Pancreas (tissue), 10 donors: ENCODE results near the gene RMRP. TPM values are rescaled to one million over a fixed set of nuclear protein-coding genes. Genes with fewer than 3 reads are reported as not detected.
A peak's percentile ranks its signal among the peaks of the same experiment; 100 is the strongest.

ENCODE experiments used
- ATAC-seq, 4 donors: fragments of 200-7000 bp; cut with Tn5 transposase; one replicate each; pipeline versions ENCODE4 v1.8.0 to v1.9.1; 2020; ENCODE audit warnings: mild to moderate bottlenecking in 4 of 4, moderate library complexity in 4 of 4
- DNase-seq, 6 donors: peaks; one replicate each; pipeline ENCODE4 v3.0.0-alpha.2; 2020
- FAIRE-seq: peaks from 2 replicates; lab custom pipeline; 2012; peaks lifted over from hg19 to GRCh38; lab: Jason Lieb, UNC
- H3K27ac ChIP-seq, 4 donors: fragments of 200-600 bp; sonication (generic); 1 replicate in 3 of 4; 2 replicates in 1 of 4; pipeline versions ENCODE4 v1.5.0 to v1.8.0; 2020
- H3K27me3 ChIP-seq, 4 donors: fragments of 200-600 bp; one replicate each; pipeline ENCODE4 v1.8.0; 2021
- H3K36me3 ChIP-seq, 3 donors: fragments of 200-600 bp; sonication (generic) in 1 of 3; one replicate each; pipeline versions ENCODE4 v1.5.0 to v1.8.0; 2020 to 2021
- H3K4me1 ChIP-seq, 3 donors: fragments of 200-600 bp; one replicate each; pipeline ENCODE4 v1.8.0; 2021
- H3K4me3 ChIP-seq, 4 donors: fragments of 200-600 bp; sonication (generic) in 2 of 4; one replicate each; pipeline versions ENCODE4 v1.5.0 to v1.8.0; 2020 to 2021
- H3K9me3 ChIP-seq, 4 donors: fragments of 200-600 bp; one replicate each; pipeline ENCODE4 v1.8.0; 2021
- WGBS, 2 donors: extraction: QIAGEN DNeasy Blood & Tissue Kit; methylation state at CpG; one replicate each; pipeline ENCODE4 v1.1.7; 2013; 5-methylcytosine and 5-hydroxymethylcytosine counted together
- intact Hi-C, 3 donors: fragments of 100-400 bp; cut with DNase I; formaldehyde crosslinking; loops; one replicate each; pipeline versions ENCODE4 v1.11.1 to v1.14.2; 2022
- polyA plus RNA-seq, 2 donors: library from polyadenylated mRNA; stranded (reverse); fragments of 200-250 nt; gene quantifications; one replicate each; pipeline ENCODE4 v1.2.3, GENCODE V29; 2013
- total RNA-seq, 6 donors: library from RNA; stranded (reverse); fragmentation: NEBNext Ultra II Directional in 4 of 6; extraction: Animal tissue kit (Norgen Biotek cat#: 25700) in 4 of 6; gene quantifications; one replicate each; pipeline versions ENCODE4 v1.2.1 to v1.2.4, GENCODE V29; 2021 to 2023
- TF ChIP-seq, protein P1 (sequence below), 4 donors: fragments of 200-600 bp; sonication (generic) in 3 of 4; IDR thresholded peaks; one replicate each; pipeline versions ENCODE4 v1.5.0 to v1.8.0; 2021; ENCODE audit warnings: antibody characterized with exemption in 4 of 4
- donor health status: healthy with polysubstance abuse.
- donor health status: DM: no; HTN: no; CAD: no; lungs with moderate emphysema.
- donor health status: DM: no; HTN: no; CAD: no.
- donor health status: control.
- donor health status: control.
- donor health status: Bipolar disorder and iron deficiency.
- donor health status: DM: yes; HTN: yes; CAD: no.
- donor health status: DM: no; HTN: no; CAD: no.
- donor health status: DM: no; HTN: no; CAD: no.
- donor health status: DM: yes; HTN: yes; CAD: no.

RMRP gene
- total and polyA plus RNA-seq, 8 donors = 80.5 to 15,171 (median 9,544) TPM

DNA sequence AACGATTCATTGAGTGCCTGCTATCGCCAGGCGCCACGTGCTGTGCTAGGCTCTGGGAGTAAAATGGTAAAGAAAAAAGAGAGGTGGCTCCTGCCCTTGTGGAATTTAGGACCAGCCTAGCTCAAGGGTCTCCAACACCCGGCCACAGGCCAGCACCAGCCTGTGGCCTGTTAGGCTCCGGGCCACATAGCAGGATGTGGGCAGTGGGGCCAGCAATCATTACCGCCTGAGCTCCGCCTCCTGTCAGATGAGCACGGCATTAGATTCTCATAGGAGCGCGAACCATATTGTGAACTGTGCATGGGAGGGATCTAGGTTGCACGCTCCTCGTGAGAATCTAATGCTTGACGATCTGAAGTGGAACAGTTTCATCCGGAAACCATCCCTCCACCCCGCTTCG is 1.5 kb downstream of the RMRP start:
- H3K9me3 ChIP-seq = no peaks in the 10 kb centered on the region
- intact Hi-C loops = no loop called here
- H3K36me3 ChIP-seq = no peaks in the 10 kb centered on the region
- TF ChIP-seq, protein P1, sequence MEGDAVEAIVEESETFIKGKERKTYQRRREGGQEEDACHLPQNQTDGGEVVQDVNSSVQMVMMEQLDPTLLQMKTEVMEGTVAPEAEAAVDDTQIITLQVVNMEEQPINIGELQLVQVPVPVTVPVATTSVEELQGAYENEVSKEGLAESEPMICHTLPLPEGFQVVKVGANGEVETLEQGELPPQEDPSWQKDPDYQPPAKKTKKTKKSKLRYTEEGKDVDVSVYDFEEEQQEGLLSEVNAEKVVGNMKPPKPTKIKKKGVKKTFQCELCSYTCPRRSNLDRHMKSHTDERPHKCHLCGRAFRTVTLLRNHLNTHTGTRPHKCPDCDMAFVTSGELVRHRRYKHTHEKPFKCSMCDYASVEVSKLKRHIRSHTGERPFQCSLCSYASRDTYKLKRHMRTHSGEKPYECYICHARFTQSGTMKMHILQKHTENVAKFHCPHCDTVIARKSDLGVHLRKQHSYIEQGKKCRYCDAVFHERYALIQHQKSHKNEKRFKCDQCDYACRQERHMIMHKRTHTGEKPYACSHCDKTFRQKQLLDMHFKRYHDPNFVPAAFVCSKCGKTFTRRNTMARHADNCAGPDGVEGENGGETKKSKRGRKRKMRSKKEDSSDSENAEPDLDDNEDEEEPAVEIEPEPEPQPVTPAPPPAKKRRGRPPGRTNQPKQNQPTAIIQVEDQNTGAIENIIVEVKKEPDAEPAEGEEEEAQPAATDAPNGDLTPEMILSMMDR (IDR thresholded peaks at IDR 0.05) = no peak
- peaks cover 20 to 41% (median 23%) of the 10 kb centered on the region in 3 donors for H3K4me1 ChIP-seq
- H3K27me3 ChIP-seq = no peaks in the 10 kb centered on the region
- ATAC-seq = no peak
- 83 to 85% methylated on average over 17 of the region's 17 CpGs for WGBS, 2 donors
- no peak for FAIRE-seq
- H3K27ac ChIP-seq = no peak overlapping the region
- DNase-seq = no peak
- no peak overlapping the region for H3K4me3 ChIP-seq

DNA sequence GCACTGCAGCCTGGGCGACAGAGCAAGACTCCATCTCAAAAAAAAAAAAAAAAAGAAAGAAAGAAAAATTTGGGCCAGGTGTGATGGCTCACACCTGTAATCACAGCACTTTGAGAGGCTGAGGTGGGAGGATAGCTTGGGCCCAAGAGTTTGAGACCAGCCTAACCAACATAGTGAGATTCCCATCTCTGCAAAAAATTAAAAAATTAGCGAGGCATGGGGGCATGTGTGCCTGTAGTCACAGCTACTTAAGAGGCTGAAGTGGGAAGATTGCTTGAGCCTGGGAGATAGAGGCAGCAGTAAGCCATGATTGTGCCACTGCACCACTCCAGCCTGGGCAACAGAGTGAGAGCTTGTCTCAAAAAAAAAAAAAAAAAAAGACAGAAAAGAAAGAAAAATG is 4.2 kb downstream of the RMRP start:
- no peak overlapping the region for H3K27ac ChIP-seq
- H3K36me3 ChIP-seq = no peaks in the 10 kb centered on the region
- intact Hi-C loops = no loop called here
- H3K4me1 ChIP-seq = peaks cover 0 to 18% (median 5%) of the 10 kb centered on the region in 3 donors
- no peaks in the 10 kb centered on the region for H3K9me3 ChIP-seq
- TF ChIP-seq, protein P1 (IDR thresholded peaks at IDR 0.05) = no peak
- no peaks in the 10 kb centered on the region for H3K27me3 ChIP-seq
- ATAC-seq (no peak), DNase-seq (no peak), FAIRE-seq (no peak)
- no peak overlapping the region for H3K4me3 ChIP-seq
- 92 to 93% methylated on average over 2 of the region's 2 CpGs for WGBS, 2 donors

DNA sequence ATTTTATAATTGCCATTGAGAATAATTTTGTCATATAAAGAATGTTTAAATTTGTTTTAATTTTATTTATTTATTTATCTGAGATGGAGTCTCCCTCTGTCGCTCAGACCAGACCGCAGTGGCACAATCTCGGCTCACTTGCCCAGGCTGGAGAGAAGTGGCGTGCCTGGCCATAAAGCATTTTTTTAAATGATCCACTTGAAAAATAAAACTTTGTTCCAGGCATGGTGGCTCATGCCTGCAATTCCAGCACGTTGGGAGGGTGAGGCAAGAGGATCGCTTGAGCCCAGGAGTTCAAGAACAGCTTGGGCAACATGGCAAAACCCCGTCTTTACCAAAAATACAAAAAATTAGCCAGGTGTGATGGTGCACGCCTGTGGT is 5.0 kb downstream of the RMRP start:
- no peak for DNase-seq
- no peaks in the 10 kb centered on the region for H3K9me3 ChIP-seq

DNA sequence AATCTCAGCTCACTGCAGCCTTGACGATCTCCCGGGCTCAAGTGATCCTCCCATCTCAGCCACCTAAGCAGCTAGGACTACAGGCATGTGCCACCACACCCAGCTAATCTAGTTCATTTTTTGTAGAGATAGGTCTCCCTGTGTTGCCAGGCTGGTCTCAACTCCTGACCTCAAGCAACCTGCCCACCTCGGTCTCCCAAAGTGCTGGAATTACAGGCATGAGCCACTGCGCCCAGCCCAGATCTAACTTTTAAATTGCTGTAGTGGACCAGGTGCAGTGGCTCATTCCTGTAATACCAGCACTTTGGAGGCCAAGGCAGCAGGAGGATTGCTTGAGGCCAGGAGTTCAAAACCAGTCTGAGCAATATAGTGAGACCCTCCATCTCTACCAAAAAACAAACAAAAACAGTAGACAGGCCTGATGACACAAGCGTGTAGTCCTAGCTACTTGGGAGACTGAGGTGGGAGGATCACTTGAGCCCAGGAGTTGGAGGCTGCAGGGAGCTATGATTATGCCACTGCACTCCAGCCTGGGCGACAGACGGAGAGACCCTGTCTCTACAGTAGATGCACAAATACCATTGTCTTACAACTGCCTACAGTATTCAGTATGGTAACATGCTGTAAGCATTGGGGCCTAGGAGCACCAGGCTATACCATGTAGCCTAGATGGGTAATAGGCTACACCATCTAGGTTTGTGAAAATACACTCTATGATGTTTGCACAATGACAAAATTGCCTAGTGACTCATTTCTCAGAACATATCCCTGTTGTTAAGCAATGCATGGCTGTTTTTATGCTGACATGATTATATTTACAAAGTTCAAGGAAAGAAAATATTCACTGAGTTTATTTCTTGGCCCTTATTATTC is 5.6 kb downstream of the RMRP start:
- Histone ChIP-seq H3K4me1 (peaks cover 0 to 18% (median 2%) of the 10 kb centered on the region in 3 donors), H3K36me3 (no peaks in the 10 kb centered on the region), H3K4me3 (no peak overlapping the region), H3K9me3 (no peaks in the 10 kb centered on the region), H3K27me3 (no peaks in the 10 kb centered on the region), H3K27ac (peak overlapping the region in 1 of 4 donors; percentile 28)
- DNase-seq = no peak
- intact Hi-C loops = no loop called here
- peak; percentile 5 to 53 (median 30) for ATAC-seq
- 74 to 76% methylated on average over 7 of the region's 7 CpGs for WGBS, 2 donors
- no peak for FAIRE-seq
- TF ChIP-seq, protein P1 (IDR thresholded peaks at IDR 0.05) = no peak

More for the DNA sequence above, 5.0 kb downstream of the RMRP start:
- peaks cover 0 to 18% (median 5%) of the 10 kb centered on the region in 3 donors for H3K4me1 ChIP-seq
- ATAC-seq (no peak), FAIRE-seq (no peak)
- H3K4me3 ChIP-seq = no peak overlapping the region
- no peaks in the 10 kb centered on the region for H3K36me3 ChIP-seq
- peak overlapping the region in 1 of 4 donors; percentile 28 for H3K27ac ChIP-seq
- 89 to 98% methylated on average over 8 of the region's 8 CpGs for WGBS, 2 donors
- intact Hi-C loops = no loop called here
- H3K27me3 ChIP-seq = no peaks in the 10 kb centered on the region
- TF ChIP-seq, protein P1 (IDR thresholded peaks at IDR 0.05) = no peak
